Skeletal muscle tissue (tissue), 5 donors: ENCODE results near the gene OR2T10. TPM values are rescaled to one million over a fixed set of nuclear protein-coding genes. Genes with fewer than 3 reads are reported as not detected.
"Not testable (repeated sequence)": the region's sequence is repeated elsewhere in the genome, so short reads cannot be mapped to it uniquely, and the experiment has no call there.

Experiments
- H3K27ac ChIP-seq: one replicate; pipeline ENCODE4 v1.7.0; 2013; ENCODE audit warnings: mild to moderate bottlenecking, low read depth, low read length, inconsistent platforms
- H3K27me3 ChIP-seq, 3 donors: one replicate each; pipeline ENCODE4 v1.7.0; 2013; ENCODE audit warnings: low read length in 3 of 3; ENCODE audit not compliant: control insufficient read depth in 3 of 3, insufficient read depth in 3 of 3
- H3K36me3 ChIP-seq, 3 donors: one replicate each; pipeline ENCODE4 v1.7.0; 2013; ENCODE audit warnings: low read length in 3 of 3; ENCODE audit not compliant: control insufficient read depth in 3 of 3, insufficient read depth in 3 of 3
- H3K4me1 ChIP-seq, 3 donors: one replicate each; pipeline ENCODE4 v1.7.0; 2013; ENCODE audit warnings: low read length in 3 of 3, mild to moderate bottlenecking in 3 of 3; ENCODE audit not compliant: control insufficient read depth in 3 of 3, insufficient read depth in 3 of 3
- H3K4me3 ChIP-seq, 3 donors: one replicate each; pipeline ENCODE4 v1.7.0; 2013; ENCODE audit warnings: low read length in 3 of 3
- H3K9ac ChIP-seq, 3 donors: one replicate each; pipeline ENCODE4 v1.7.0; 2013; ENCODE audit warnings: low read length in 3 of 3, mild to moderate bottlenecking in 3 of 3, moderate library complexity in 2 of 3, low read depth in 1 of 3
- H3K9me3 ChIP-seq, 3 donors: one replicate each; pipeline ENCODE4 v1.7.0; 2013; ENCODE audit warnings: low read length in 3 of 3; ENCODE audit not compliant: control insufficient read depth in 3 of 3
- small RNA-seq: library from RNA; depleted of rRNA; stranded (forward); fragments of <200 nt; gene quantifications from one replicate; pipeline ENCODE3, GENCODE V24; 2014
- total RNA-seq: library from RNA; depleted of rRNA; stranded (reverse); fragments of >200 nt; gene quantifications from one replicate; pipeline ENCODE4 v1.2.3, GENCODE V29; 2014
- donor health status: Osteomylitis.

OR2T10 gene
- total RNA-seq, 1 donor from 2014 or later: not detected

- H3K4me1 ChIP-seq, H3K36me3 ChIP-seq, H3K27me3 ChIP-seq, H3K9ac ChIP-seq, H3K27ac ChIP-seq, H3K9me3 ChIP-seq, H3K4me3 ChIP-seq: not testable (repeated sequence)
Observed at GRCh38 chr1:248572049-248572448, 25.5 kb downstream of the OR2T10 start.

GRCh38 chr1:248570811-248571210, 26.7 kb downstream of the OR2T10 start:
- H3K4me1 ChIP-seq, H3K9ac ChIP-seq, H3K9me3 ChIP-seq, H3K4me3 ChIP-seq, H3K36me3 ChIP-seq, H3K27ac ChIP-seq, H3K27me3 ChIP-seq: not testable (repeated sequence)

GRCh38 chr1:248569049-248569448, 28.5 kb downstream of the OR2T10 start:
- not testable (repeated sequence) for H3K27ac ChIP-seq

GRCh38 chr1:248565530-248566373, 31.7 kb downstream of the OR2T10 start:
- H3K9ac ChIP-seq, H3K4me1 ChIP-seq, H3K4me3 ChIP-seq: not testable (repeated sequence)

More at GRCh38 chr1:248569049-248569448, 28.5 kb downstream of the OR2T10 start:
- H3K9ac ChIP-seq, H3K36me3 ChIP-seq, H3K4me3 ChIP-seq, H3K9me3 ChIP-seq, H3K27me3 ChIP-seq, H3K4me1 ChIP-seq: not testable (repeated sequence)

GRCh38 chr1:248562672-248563071, 34.8 kb downstream of the OR2T10 start, which contains the start of gene OR2T29:
OR2T29 (minus strand) TSS chr1:248562772; CDS start chr1:248559491, 3,281 bp downstream.
- not testable (repeated sequence) for H3K9me3 ChIP-seq, H3K36me3 ChIP-seq, H3K27ac ChIP-seq, H3K9ac ChIP-seq, H3K4me1 ChIP-seq, H3K4me3 ChIP-seq, H3K27me3 ChIP-seq

More at GRCh38 chr1:248565530-248566373, 31.7 kb downstream of the OR2T10 start:
- not testable (repeated sequence) for H3K27ac ChIP-seq, H3K36me3 ChIP-seq, H3K9me3 ChIP-seq, H3K27me3 ChIP-seq

- not testable (repeated sequence) for H3K9ac ChIP-seq, H3K4me3 ChIP-seq, H3K9me3 ChIP-seq, H3K4me1 ChIP-seq, H3K27ac ChIP-seq, H3K27me3 ChIP-seq, H3K36me3 ChIP-seq
Observed at GRCh38 chr1:248551027-248551426, 46.5 kb downstream of the OR2T10 start.

GRCh38 chr1:248547383-248547782, 50.1 kb downstream of the OR2T10 start:
- not testable (repeated sequence) for H3K4me1 ChIP-seq, H3K36me3 ChIP-seq, H3K27ac ChIP-seq, H3K9ac ChIP-seq, H3K27me3 ChIP-seq, H3K4me3 ChIP-seq, H3K9me3 ChIP-seq

Small RNA genes lying within 50 kb of the gene (small RNA-seq; reads per million reads assigned to genes)
- not detected for gene RF00019

Other genes starting within 250 kb of the OR2T10 start
- not detected for gene OR14C36, start 248.9 kb downstream of the OR2T10 start, total RNA-seq
- gene OR2T4, start 236.0 kb downstream of the OR2T10 start, total RNA-seq: not detected
- gene OR2T6, start 222.0 kb downstream of the OR2T10 start, total RNA-seq: not detected
- not detected for gene OR2T1, start 194.7 kb downstream of the OR2T10 start, total RNA-seq
- gene OR2T2, start 152.1 kb downstream of the OR2T10 start, total RNA-seq: not detected
- not detected for gene OR2T3, start 124.3 kb downstream of the OR2T10 start, total RNA-seq
- not detected for gene OR2T5, start 109.1 kb downstream of the OR2T10 start, total RNA-seq
- not detected for gene OR2G6, start 89.6 kb downstream of the OR2T10 start, total RNA-seq
- not detected for gene OR2T29, start 34.9 kb downstream of the OR2T10 start, total RNA-seq
- gene OR2T34, start 22.9 kb downstream of the OR2T10 start, total RNA-seq: not detected
- gene OR2T11, start 37.4 kb upstream of the OR2T10 start, total RNA-seq: not detected
- gene OR2T35, start 47.6 kb upstream of the OR2T10 start, total RNA-seq: not detected
- gene OR2T27, start 57.8 kb upstream of the OR2T10 start, total RNA-seq: not detected
- not detected for gene OR14I1, start 105.1 kb upstream of the OR2T10 start, total RNA-seq
- gene LYPD8, start 158.1 kb upstream of the OR2T10 start, total RNA-seq: not detected
- gene SH3BP5L, start 228.2 kb upstream of the OR2T10 start, total RNA-seq: 19.3 TPM
- 15.7 TPM for gene ZNF672, start 240.5 kb upstream of the OR2T10 start, total RNA-seq